HG03457 (cell line): ENCODE results near the gene RNU5D-1.
A peak's percentile ranks its signal among the peaks of the same experiment; 100 is the strongest.
"Not testable (repeated sequence)": the region's sequence is repeated elsewhere in the genome, so short reads cannot be mapped to it uniquely, and the experiment has no call there.

ENCODE experiments used
- ATAC-seq: cut with Tn5 transposase; IDR thresholded peaks from one replicate; pipeline ENCODE4 v1.9.1; 2021; ENCODE audit warnings: moderate number of reproducible peaks; ENCODE audit not compliant: unreplicated experiment

Gene RNU5D-1

DNA sequence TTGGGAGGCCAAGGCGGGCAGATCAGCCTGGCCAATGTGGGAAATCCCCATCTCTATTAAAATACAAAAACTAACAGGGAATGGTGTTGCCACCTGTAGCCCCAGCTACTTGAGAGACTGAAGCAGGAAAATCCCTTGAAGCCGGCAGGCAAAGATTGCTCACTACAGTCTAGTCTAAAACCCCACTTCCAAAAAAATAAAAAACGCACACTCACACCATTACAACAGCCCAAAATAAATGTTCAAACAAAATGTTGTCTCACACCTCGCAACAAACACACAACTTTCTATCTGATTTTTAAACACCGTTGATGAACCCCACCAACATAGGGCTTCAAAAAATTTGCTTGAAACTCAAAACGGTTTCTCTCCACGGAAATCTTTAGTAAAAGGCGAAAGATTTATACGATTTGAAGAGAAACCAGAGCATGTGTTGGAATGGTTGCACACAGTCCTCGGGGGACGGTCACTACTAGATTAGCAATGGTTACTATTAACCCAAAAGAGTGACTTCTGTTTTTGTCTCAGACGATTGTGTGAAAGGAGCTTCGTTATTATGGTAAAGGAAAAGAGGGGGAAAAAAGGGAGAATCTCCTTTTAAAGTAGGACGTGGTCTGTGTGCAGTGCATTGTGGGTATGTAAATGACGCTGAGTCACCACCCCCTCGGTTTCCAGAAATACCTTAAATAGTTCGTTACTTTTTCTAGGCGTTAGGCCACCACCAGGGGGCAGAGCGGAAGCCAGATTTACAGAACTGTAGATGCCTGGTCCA is at the start of gene RNU5D-1:
TSS of gene RNU5D-1 (minus strand) at position 430 of the 772 bp plus-strand sequence.
- ATAC-seq, result peak; percentile 58

DNA sequence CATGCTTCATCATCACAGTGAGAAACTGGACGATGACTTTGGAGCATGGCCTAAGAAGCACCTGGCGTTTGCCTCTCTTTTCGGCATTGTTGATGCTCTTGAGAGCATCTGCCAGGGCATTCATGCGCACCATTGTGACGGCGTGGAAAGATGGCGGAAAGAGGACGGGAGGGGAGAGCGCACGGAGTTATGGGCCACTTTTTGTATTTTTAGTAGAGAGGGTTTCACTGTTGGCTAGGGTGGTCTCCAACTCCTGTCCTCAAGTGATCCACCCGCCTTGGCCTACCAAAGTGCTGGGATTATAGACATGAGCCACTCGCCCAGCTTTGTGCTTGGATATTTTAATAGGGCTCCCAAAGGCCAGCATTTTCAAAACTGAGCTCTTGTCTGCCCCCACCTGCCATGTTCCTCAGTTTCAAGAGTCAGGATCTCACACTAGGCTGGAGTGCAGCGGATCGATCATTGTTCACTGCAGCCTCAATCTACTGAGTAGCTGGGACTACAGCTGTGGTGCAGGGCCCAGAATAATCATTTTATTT is 49.7 kb upstream of the RNU5D-1 start:
- no peak for ATAC-seq

DNA sequence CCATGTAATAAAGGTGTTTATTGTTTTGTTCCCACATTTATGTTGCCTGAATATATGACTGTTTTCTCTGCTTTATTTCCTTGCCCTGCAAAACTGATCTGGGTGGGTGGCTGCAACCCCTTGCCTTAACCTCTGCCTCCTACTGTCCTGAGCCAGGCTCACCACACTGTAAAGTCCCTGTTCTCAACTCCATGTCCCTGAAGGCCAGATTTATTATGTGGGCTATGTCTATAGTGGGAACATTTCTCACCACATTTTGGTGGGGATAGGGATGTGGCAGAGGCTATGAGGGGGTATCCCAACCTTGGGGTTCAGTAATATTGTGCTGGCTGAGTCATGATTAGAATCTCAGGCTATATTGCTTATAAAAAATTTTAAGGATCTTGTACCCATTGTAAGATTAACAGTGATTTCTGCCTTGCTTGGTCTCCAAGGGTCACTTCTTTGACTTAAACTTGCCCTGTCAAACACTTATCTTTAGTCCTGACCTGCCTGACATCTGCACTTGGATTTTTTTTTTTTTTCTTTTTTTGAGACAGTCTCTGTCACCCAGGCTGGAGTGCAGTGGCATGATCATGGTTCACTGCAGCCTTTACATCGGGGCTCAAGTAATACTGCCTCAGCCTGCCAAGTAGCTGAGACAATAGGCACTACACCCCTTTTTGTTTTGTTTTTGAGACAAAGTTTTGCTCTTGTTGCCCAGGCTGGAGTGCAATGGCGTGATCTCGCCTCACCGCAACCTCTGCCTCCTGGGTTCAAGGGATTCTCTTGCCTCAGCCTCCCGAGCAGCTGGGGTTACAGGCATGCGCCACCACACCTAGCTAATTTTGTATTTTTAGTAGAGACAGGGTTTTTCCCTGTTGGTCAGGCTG is 48.0 kb upstream of the RNU5D-1 start:
- no peak for ATAC-seq

DNA sequence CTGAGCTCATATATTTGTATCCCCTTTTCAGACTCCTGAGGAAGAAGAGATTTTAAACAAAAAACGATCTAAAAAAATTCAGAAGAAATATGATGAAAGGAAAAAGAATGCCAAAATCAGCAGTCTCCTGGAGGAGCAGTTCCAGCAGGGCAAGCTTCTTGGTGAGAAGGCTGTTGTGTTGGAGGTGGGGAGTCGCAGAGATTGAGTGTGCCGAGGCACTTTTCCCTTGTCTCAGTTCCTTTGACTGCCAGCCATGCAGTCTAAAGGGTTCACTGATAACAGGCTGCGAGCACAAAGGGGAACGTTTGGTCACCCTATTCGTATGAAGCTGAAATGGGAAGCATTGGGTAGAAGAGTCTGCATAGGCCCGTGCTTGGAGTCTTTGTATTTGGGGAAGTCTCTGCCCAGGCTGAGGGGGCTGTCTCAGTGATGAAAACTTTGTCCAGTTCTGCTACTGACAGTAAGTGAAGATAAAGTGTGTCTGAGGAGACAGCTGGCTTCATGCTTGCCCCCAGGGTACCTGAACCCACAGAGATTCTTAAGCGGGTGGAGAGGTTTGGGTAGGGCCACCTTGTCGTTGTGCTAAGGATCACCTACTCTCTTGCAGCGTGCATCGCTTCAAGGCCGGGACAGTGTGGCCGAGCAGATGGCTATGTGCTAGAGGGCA is 47.1 kb upstream of the RNU5D-1 start:
- ATAC-seq, result no peak

DNA sequence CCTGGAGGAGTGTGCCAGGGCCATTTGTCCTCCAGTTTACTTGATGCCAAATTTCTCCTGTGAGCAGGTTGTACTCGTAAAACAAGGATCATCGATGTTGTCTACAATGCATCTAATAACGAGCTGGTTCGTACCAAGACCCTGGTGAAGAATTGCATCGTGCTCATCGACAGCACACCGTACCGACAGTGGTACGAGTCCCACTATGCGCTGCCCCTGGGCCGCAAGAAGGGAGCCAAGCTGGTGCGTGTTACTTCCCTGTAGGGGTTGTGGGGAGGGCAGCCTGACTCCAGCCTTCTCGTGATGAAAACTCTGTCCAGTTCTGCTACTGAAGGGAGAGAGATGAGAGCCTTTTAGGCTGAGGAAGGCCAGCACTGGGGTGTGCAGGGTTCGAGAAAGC is 46.6 kb upstream of the RNU5D-1 start:
- ATAC-seq, result no peak

DNA sequence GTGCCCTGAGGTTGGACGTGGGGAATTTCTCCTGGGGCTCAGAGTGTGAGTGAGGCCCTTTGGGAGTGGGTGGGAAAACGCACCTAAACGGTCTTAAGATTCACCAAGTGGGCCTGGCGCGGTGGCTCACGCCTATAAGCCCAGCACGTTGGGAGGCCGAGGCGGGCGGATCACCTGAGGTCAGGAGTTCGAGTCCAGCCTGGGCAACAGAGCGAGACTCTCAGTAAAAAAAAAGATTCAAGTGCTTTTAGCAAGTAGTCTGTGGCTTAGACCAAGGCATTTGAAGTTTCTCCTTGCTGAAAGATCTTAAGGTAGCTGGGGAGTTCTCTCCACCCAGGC is 45.7 kb upstream of the RNU5D-1 start:
- no peak for ATAC-seq

DNA sequence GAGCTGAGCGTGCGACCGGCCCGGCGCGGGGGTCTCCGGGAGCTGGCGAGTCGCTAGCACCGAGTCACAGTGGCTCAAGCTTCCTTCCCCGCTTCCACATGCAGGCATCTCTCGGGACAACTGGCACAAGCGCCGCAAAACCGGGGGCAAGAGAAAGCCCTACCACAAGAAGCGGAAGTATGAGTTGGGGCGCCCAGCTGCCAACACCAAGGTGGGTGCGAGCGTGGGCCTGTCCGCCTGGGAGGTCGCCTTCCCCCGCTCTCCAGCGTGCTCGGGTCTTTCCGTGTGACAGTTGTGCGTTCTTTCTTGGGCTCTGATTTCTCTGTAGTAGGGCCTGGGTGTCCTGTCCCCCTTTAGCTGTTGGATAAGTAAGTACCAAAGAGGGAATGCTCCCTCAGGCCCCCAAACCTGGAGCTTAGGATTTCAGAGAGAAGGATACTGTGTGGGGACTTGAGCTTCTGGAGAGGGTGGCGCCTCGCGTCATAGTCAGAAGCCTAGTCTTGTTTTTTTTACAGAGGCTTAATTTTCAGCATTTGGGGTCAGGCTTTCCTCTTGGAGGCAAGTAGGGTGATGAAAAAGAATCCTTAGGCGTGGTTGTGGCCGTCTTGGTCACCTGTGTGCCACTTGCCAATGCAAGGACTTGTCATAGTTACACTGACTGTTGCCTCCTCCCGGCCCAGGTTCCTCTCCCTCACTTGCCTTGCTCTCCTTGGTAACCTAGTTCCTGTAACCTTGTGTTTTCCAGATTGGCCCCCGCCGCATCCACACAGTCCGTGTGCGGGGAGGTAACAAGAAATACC is 45.2 kb upstream of the RNU5D-1 start:
- ATAC-seq, result peak; percentile 6

DNA sequence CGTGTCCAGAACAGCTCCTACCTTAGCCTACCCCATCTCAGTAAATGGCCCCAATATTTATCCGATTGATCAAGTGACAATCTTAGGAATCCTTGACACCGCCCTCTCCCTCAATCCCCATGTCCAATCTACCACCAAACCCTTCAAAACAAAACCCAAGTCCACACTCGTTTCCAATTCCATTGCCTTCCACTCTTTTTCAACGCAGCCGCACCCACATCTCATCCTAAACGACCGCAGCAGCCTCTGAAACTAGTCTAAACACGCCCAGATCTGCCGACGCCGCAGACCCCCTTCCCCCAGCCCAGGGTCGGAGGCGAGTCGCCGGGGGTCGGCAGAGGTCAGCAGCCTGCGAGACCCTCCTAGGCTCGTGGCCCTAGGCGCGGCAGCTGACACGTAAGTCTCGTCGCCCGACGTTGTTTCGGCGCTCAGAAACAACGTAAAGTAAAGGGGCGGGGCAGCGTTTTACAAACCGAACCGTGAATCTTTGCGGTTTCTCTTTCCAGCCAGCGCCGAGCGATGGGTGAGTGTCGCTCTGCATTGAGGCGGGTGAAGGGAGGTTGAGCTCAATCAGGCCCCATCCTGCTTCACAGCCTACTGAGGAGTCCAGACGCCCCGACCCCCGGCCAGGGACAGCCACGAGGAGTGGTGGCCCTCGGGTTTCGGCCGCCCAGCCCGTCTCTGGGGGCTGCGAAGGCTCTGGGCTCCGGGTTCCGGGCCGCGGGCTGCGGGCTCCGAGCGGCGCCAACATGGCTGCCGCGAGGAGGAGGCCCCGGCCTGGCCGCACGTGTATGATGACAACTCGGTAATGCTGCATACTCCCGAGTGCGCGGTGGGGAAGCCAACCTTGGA is 44.3 kb upstream of the RNU5D-1 start, which contains the start of gene RPS8:
TSS of gene RPS8 (plus strand) at position 463 of the 852 bp plus-strand sequence. CDS start at position 520, 57 bp downstream.
- ATAC-seq, result peak; percentile 63

DNA sequence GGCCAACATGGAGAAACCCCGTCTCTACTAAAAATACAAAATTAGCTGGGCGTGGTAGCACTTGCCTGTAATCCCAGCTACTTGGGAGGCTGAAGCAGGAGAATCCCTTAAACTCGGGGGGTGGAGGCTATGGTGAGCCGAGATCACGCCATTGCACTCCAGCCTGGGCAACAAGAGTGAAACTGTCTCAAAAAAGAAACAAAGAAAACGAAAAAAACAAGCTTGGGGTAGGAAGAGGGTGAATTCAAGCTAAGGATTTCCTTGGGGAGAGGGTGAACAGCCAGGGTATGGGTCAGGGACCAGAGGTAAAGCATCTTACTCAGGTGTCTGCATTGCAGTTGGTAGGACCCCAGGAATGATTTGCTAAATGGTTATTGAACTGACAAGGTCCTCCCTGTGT is 35.5 kb upstream of the RNU5D-1 start:
- ATAC-seq, result not testable (repeated sequence)

DNA sequence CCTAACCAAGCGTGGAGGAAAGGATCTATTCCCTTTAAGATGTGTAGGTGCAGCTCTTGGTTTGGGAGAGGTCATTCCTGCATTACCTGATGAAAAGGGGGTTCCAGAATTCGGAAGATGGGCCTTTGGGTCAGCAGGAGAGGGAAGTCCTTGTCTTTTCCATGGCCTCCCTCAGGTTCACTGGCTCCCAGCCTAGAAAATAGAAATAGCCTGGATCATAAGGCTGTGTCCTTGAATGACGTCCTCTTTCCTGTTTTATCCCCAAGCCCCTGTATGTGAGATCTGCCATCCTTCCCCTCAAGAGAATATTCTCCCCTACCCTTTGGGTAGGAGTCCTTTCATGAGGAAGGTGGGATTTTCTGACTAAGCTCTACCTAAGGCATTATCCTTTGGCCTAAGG is 29.9 kb upstream of the RNU5D-1 start:
- ATAC-seq, result no peak

DNA sequence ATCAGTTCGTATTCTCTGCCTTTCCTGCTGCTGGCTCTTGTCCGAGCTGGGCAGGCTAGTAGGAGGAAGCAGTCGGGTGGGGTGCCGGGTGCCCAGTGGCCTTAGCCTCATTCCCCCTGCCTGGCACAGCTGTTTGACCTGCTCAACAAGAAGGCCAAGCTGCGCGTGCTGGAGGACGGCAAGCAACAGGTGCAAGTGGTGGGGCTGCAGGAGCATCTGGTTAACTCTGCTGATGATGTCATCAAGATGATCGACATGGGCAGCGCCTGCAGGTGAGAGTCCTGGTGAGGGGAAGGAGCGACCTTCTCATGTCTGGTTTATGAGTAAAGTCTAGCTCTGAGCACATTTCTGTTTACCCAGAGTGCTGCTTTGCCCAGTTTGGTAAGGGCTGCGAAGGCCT is 28.1 kb upstream of the RNU5D-1 start:
- no peak for ATAC-seq

DNA sequence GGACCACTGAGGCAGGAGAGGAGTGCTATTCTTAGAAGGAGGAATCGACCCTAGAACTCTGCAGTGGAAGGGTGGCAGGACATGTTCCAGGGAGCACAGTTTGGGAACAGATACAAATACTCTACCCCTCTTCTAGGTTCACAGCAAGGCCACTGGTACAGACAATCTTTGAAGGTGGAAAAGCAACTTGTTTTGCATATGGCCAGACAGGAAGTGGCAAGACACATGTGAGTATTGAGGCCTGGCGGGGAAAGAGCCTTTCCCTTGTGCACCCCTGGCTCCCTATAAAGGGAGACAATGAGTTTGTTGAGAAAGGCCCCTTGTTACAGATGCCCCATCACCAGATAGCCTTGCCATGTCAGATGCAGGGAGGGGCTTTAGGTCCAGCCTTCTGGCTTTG is 26.4 kb upstream of the RNU5D-1 start:
- no peak for ATAC-seq

DNA sequence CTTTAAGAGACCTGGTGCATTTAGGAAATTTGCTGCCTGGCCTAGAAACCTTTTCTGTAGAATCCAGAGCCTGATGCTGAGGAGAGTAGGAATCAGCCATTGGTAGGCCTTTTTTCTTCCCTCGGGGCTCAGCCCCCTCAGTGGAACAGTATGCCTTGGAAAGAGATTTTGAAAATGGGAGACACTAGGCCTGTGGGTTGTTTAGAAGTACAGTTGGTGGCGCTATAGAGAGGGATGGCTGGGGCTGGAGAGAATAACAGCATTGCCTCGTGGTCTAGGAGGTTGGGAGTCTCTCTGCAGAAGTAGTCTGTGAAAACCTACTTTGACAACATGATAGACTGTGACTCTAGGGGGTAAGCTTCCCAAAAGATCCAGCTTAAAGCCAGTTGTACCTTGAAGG is 16.9 kb upstream of the RNU5D-1 start:
- ATAC-seq, result no peak

DNA sequence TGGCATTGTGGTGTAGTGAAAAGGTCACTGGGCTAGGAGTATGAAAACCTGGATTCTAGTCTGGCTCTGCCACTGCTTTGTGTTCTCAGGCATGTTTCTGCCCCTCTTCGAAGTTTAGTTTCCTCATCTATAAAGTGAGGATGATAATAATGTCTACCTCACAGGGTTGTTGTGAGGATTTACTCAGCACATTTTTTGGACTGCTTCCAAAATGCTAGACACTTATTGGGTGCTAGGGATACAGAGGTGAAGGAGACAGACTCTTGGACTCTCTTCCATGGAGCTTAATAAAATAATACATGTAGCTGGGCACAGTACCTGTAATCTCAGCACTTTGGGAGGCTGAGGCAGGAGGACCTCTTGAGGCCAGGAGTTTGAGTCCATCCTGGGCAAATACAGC is 12.2 kb upstream of the RNU5D-1 start:
- ATAC-seq, result no peak

DNA sequence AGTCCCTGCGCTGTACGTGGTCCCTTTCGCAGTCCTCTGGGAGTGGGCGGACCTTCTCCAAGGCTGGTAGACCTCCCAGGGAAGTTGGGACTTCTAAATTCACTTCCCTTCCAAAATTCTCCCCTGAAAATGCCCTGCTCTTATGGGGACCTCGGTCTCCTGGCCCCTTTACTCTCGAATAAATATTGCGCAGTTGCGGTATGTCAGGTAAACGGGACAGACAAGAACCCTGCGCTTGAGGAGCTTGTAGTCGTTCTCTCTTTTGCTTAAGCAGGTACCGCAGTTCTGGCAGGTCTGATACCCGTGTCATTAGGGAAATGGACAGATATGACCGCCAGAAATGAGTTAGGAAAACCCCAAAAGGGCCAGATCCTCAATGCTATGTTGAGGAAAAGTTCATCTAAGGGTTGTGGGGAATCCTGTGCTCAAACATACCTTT is 9.2 kb upstream of the RNU5D-1 start:
- no peak for ATAC-seq

DNA sequence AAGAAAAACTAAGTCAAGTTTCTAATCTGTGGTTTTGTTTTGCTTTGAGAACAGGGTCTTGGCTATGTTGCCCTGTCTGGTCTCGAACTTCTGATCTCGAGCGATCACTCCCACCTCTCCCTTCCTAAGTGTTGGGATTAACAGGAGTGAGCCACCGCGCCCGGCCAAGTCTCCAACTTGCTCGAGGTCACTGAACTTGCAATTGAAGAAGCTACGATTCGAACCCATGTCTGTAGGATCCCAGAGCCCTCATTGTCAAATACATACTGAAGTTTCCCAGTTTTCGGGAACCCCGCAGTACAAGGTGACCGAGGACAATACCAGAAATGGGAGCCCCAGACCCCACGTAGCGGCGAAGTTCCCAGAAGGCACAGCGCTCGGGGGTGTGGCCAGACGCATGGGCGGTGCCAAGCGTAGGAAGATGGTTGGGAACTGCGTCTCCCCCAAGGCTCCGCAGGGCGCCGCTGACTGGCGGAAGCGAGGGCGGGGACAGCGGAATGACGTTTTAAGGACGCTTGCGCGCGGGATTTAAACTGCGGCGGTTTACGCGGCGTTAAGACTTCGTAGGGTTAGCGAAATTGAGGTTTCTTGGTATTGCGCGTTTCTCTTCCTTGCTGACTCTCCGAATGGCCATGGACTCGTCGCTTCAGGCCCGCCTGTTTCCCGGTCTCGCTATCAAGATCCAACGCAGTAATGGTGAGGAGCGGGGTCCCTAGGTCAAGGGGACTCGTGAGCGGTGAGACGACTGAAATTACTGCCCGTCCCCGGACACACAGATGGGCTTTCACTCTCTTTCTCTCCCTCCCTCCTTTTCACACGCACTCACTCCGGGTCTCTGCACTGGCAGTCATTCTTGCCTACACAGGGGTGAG is 8.6 kb upstream of the RNU5D-1 start, which contains the start of gene KIF2C:
TSS of gene KIF2C (plus strand) at position 531 of the 872 bp plus-strand sequence. CDS start at position 627, 96 bp downstream.
- ATAC-seq, result peak; percentile 78

DNA sequence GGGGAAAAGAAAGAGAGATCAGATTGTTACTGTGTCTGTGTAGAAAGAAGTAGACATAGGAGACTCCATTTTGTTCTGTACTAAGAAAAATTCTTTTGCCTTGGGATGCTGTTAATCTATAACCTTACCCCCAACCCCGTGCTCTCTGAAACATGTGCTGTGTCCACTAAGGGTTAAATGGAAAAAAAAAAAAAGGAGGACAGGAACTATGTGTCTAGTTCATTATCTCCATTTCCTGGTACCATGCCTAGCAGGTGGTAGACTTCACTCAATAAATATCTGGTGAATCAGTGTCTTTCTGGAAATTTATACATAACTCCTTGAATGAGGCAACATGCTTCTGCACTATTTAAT is 8.0 kb upstream of the RNU5D-1 start:
- ATAC-seq, result not testable (repeated sequence)

DNA sequence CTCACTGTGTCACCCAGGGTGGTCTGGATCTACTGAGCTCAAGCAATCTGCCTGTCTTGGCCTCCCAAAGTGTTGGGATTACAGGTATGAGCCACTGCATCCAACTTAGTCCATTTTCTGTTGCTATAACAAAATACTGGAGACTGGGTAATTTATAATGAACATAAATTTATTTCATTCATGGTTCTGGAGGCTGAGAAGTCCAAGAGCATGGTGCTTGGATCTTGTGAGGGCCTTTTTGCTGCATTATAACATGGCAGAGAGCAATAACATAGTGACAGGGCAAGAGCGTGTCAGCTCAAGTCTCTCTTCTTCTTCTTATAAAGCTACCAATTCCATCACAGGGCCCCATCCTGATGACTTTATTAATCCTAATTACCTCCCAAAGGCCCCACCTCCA is 5.0 kb upstream of the RNU5D-1 start:
- no peak for ATAC-seq
